ENCODE measurements around the gene SH3D19.
"Not testable (repeated sequence)": the region's sequence is repeated elsewhere in the genome, so short reads cannot be mapped to it uniquely, and the experiment has no call there.

The SH3D19 gene

GRCh38 chr4:151267822-151268535 lies 57.4 kb downstream of the SH3D19 start:
- no peak overlapping the region for H3K4me3 Mint-ChIP-seq
- no peak for DNase-seq
- H3K4me1 Mint-ChIP-seq, result no peaks in the 10 kb centered on the region
- H3K9me3 Mint-ChIP-seq, result no peaks in the 10 kb centered on the region
- no peaks in the 10 kb centered on the region for H3K36me3 Mint-ChIP-seq
- H3K27ac Mint-ChIP-seq, result no peak overlapping the region
- no peaks in the 10 kb centered on the region for H3K27me3 Mint-ChIP-seq
- CTCF ChIA-PET, result no interaction called here

GRCh38 chr4:151267104-151267503 lies 58.3 kb downstream of the SH3D19 start:
- CTCF ChIA-PET, result interaction anchor here (0.6 to 1.5 kb wide), 2 partner anchors 9 to 1095 kb away, joined by 3 to 5 read pairs; no protein-coding TSS in a partner anchor
- no peak for DNase-seq
- Mint-ChIP-seq H3K36me3 (no peaks in the 10 kb centered on the region), H3K27ac (no peak overlapping the region), H3K4me1 (no peaks in the 10 kb centered on the region), H3K27me3 (peaks cover 4% of the 10 kb centered on the region), H3K4me3 (no peak overlapping the region), H3K9me3 (no peaks in the 10 kb centered on the region)

GRCh38 chr4:151266497-151266896 lies 58.9 kb downstream of the SH3D19 start:
- no peak overlapping the region for H3K27ac Mint-ChIP-seq
- CTCF ChIA-PET, result interaction anchor here (0.6 to 1.5 kb wide), 2 partner anchors 10 to 1094 kb away, joined by 3 to 5 read pairs; no protein-coding TSS in a partner anchor
- H3K4me3 Mint-ChIP-seq, result no peak overlapping the region
- H3K9me3 Mint-ChIP-seq, result no peaks in the 10 kb centered on the region
- no peak for DNase-seq
- peaks cover 4% of the 10 kb centered on the region for H3K27me3 Mint-ChIP-seq
- H3K36me3 Mint-ChIP-seq, result no peaks in the 10 kb centered on the region
- no peaks in the 10 kb centered on the region for H3K4me1 Mint-ChIP-seq

GRCh38 chr4:151263455-151263854 lies 62.0 kb downstream of the SH3D19 start:
- Mint-ChIP-seq H3K36me3 (no peaks in the 10 kb centered on the region), H3K4me3 (no peak overlapping the region), H3K27me3 (peaks cover 8% of the 10 kb centered on the region), H3K4me1 (no peaks in the 10 kb centered on the region), H3K27ac (no peak overlapping the region), H3K9me3 (no peaks in the 10 kb centered on the region)
- CTCF ChIA-PET, result interaction anchor here (1.4 kb wide), 1 partner anchor 13 kb away, joined by 4 read pairs; the partner anchor contains the start of gene PRSS48
- no peak for DNase-seq

GRCh38 chr4:151260526-151260925 lies 64.9 kb downstream of the SH3D19 start:
- Mint-ChIP-seq H3K36me3 (no peaks in the 10 kb centered on the region), H3K4me1 (no peaks in the 10 kb centered on the region), H3K4me3 (no peak overlapping the region), H3K9me3 (no peaks in the 10 kb centered on the region), H3K27me3 (peaks cover 9% of the 10 kb centered on the region), H3K27ac (no peak overlapping the region)
- CTCF ChIA-PET, result no interaction called here
- no peak for DNase-seq

- H3K27ac Mint-ChIP-seq, result no peak overlapping the region
- no peak for DNase-seq
- no peaks in the 10 kb centered on the region for H3K4me1 Mint-ChIP-seq
- H3K4me3 Mint-ChIP-seq, result no peak overlapping the region
- CTCF ChIA-PET, result no interaction called here
- H3K9me3 Mint-ChIP-seq, result no peaks in the 10 kb centered on the region
- no peaks in the 10 kb centered on the region for H3K36me3 Mint-ChIP-seq
- H3K27me3 Mint-ChIP-seq, result peaks cover 9% of the 10 kb centered on the region
Observed at GRCh38 chr4:151259752-151260151, 65.7 kb downstream of the SH3D19 start.

- Mint-ChIP-seq H3K27ac (no peak overlapping the region), H3K4me3 (no peak overlapping the region), H3K9me3 (no peaks in the 10 kb centered on the region), H3K36me3 (no peaks in the 10 kb centered on the region), H3K27me3 (peaks cover 9% of the 10 kb centered on the region), H3K4me1 (no peaks in the 10 kb centered on the region)
- CTCF ChIA-PET, result no interaction called here
- DNase-seq, result no peak
Observed at GRCh38 chr4:151257704-151258103, 67.7 kb downstream of the SH3D19 start.

GRCh38 chr4:151256134-151256533 lies 69.3 kb downstream of the SH3D19 start:
- Mint-ChIP-seq H3K4me1 (no peaks in the 10 kb centered on the region), H3K36me3 (no peaks in the 10 kb centered on the region), H3K27ac (no peak overlapping the region), H3K4me3 (no peak overlapping the region), H3K9me3 (no peaks in the 10 kb centered on the region), H3K27me3 (peaks cover 5% of the 10 kb centered on the region)
- no peak for DNase-seq
- CTCF ChIA-PET, result no interaction called here

GRCh38 chr4:151255680-151256079 lies 69.7 kb downstream of the SH3D19 start:
- H3K27me3 Mint-ChIP-seq, CTCF ChIA-PET, H3K9me3 Mint-ChIP-seq, H3K36me3 Mint-ChIP-seq, H3K4me1 Mint-ChIP-seq, DNase-seq, H3K27ac Mint-ChIP-seq, H3K4me3 Mint-ChIP-seq: not testable (repeated sequence)

- H3K27ac Mint-ChIP-seq, DNase-seq, H3K36me3 Mint-ChIP-seq, CTCF ChIA-PET, H3K27me3 Mint-ChIP-seq, H3K4me1 Mint-ChIP-seq, H3K9me3 Mint-ChIP-seq, H3K4me3 Mint-ChIP-seq: not testable (repeated sequence)
Observed at GRCh38 chr4:151255226-151255625, 70.2 kb downstream of the SH3D19 start.

- Mint-ChIP-seq H3K4me1 (no peaks in the 10 kb centered on the region), H3K36me3 (no peaks in the 10 kb centered on the region), H3K27ac (no peak overlapping the region), H3K27me3 (no peaks in the 10 kb centered on the region), H3K4me3 (no peak overlapping the region), H3K9me3 (no peaks in the 10 kb centered on the region)
- no peak for DNase-seq
- CTCF ChIA-PET, result interaction anchor here (0.6 kb wide), 1 partner anchor 11 kb away, joined by 3 read pairs; no protein-coding TSS in a partner anchor
Observed at GRCh38 chr4:151251603-151252304, 73.7 kb downstream of the SH3D19 start.

GRCh38 chr4:151250706-151251105 lies 74.7 kb downstream of the SH3D19 start:
- Mint-ChIP-seq H3K36me3 (no peaks in the 10 kb centered on the region), H3K9me3 (no peaks in the 10 kb centered on the region), H3K27me3 (no peaks in the 10 kb centered on the region), H3K4me1 (no peaks in the 10 kb centered on the region), H3K4me3 (no peak overlapping the region), H3K27ac (no peak overlapping the region)
- CTCF ChIA-PET, result no interaction called here
- no peak for DNase-seq

- CTCF ChIA-PET, result no interaction called here
- DNase-seq, result no peak
- no peaks in the 10 kb centered on the region for H3K27me3 Mint-ChIP-seq
- H3K4me1 Mint-ChIP-seq, result no peaks in the 10 kb centered on the region
- H3K36me3 Mint-ChIP-seq, result no peaks in the 10 kb centered on the region
- no peak overlapping the region for H3K4me3 Mint-ChIP-seq
- no peak overlapping the region for H3K27ac Mint-ChIP-seq
- H3K9me3 Mint-ChIP-seq, result no peaks in the 10 kb centered on the region
Observed at GRCh38 chr4:151248519-151248918, 76.9 kb downstream of the SH3D19 start.

GRCh38 chr4:151247395-151247794 lies 78.0 kb downstream of the SH3D19 start:
- no peaks in the 10 kb centered on the region for H3K4me1 Mint-ChIP-seq
- CTCF ChIA-PET, result no interaction called here
- H3K4me3 Mint-ChIP-seq, result no peak overlapping the region
- no peaks in the 10 kb centered on the region for H3K36me3 Mint-ChIP-seq
- no peak overlapping the region for H3K27ac Mint-ChIP-seq
- no peak for DNase-seq
- no peaks in the 10 kb centered on the region for H3K9me3 Mint-ChIP-seq
- H3K27me3 Mint-ChIP-seq, result no peaks in the 10 kb centered on the region

- H3K27me3 Mint-ChIP-seq, result no peaks in the 10 kb centered on the region
- no peaks in the 10 kb centered on the region for H3K36me3 Mint-ChIP-seq
- no peak for DNase-seq
- no peak overlapping the region for H3K27ac Mint-ChIP-seq
- H3K4me3 Mint-ChIP-seq, result no peak overlapping the region
- H3K4me1 Mint-ChIP-seq, result no peaks in the 10 kb centered on the region
- CTCF ChIA-PET, result no interaction called here
- no peaks in the 10 kb centered on the region for H3K9me3 Mint-ChIP-seq
Observed at GRCh38 chr4:151246742-151247141, 78.7 kb downstream of the SH3D19 start.
